A549 (cell line): ENCODE results near the gene GORASP2.

Experiments
- CBX8 ChIP-seq: fragments of 200-600 bp; sonication (generic); IDR thresholded peaks from 2 replicates; pipeline ENCODE4 v1.6.1; 2016
- CHD2 ChIP-seq: fragments of 150-350 bp; IDR thresholded peaks from 2 replicates; pipeline ENCODE4 v1.6.1; 2014; ENCODE audit warnings: low read length; ENCODE audit not compliant: partially characterized antibody
- CTCF ChIP-seq: fragments of >200 bp; sonication (Bioruptor Twin); formaldehyde crosslinking; IDR thresholded peaks from 3 replicates; pipeline ENCODE4 v1.5.1; 2016
- FOSB ChIP-seq: fragments of 250-450 bp; sonication (Bioruptor Pico); IDR thresholded peaks from 2 replicates; pipeline ENCODE4 v1.5.0; 2020; ENCODE audit warnings: mild to moderate bottlenecking, moderate library complexity
- FOSL2 ChIP-seq, 2 experiments: fragments of 450-650 bp in 1 of 2; fragments of >200 bp in 1 of 2; sonication (Bioruptor Twin) in 1 of 2; formaldehyde crosslinking; IDR thresholded peaks; 2 replicates each; pipeline versions ENCODE4 v1.5.0 to v1.6.1; 2016 to 2020; ENCODE audit warnings: mild to moderate bottlenecking in 1 of 2, moderate library complexity in 1 of 2
- JUN ChIP-seq, 2 experiments: fragments of >200 bp; sonication (Bioruptor Twin); formaldehyde crosslinking; IDR thresholded peaks; 2 replicates in 1 of 2; 3 replicates in 1 of 2; pipeline ENCODE4 v1.6.1; 2016 to 2017
- MAX ChIP-seq: IDR thresholded peaks from 2 replicates; pipeline ENCODE4 v1.6.1; 2012
- POLR2A ChIP-seq: IDR thresholded peaks from 2 replicates; pipeline ENCODE4 v1.6.1; 2012; ENCODE audit warnings: mild to moderate bottlenecking, low read length
- RCOR1 ChIP-seq: fragments of 150-350 bp; IDR thresholded peaks from 2 replicates; pipeline ENCODE4 v1.6.1; 2014; ENCODE audit warnings: antibody characterized with exemption, low read length, low read depth
- REST ChIP-seq: fragments of 200-600 bp; sonication (generic); IDR thresholded peaks from 2 replicates; pipeline ENCODE4 v1.6.1; 2016; ENCODE audit warnings: antibody characterized with exemption, mild to moderate bottlenecking, moderate library complexity
- RFX5 ChIP-seq: fragments of 450-650 bp; IDR thresholded peaks from 2 replicates; pipeline ENCODE4 v1.7.1; 2014; ENCODE audit warnings: antibody characterized with exemption, mild to moderate bottlenecking, moderate library complexity
- RNF2 ChIP-seq: fragments of 200-600 bp; sonication (generic); IDR thresholded peaks from 2 replicates; pipeline ENCODE4 v1.6.1; 2016; ENCODE audit warnings: low read depth, mild to moderate bottlenecking, antibody characterized with exemption, moderate library complexity, borderline replicate concordance
- ZC3H11A ChIP-seq: fragments of 450-650 bp; IDR thresholded peaks from 2 replicates; pipeline ENCODE4 v1.6.1; 2014; ENCODE audit warnings: antibody characterized with exemption, mild to moderate bottlenecking
- ZNF302 ChIP-seq: fragments of 250-450 bp; sonication (Bioruptor Pico); IDR thresholded peaks from 2 replicates; pipeline ENCODE4 v1.9.0; 2021; ENCODE audit warnings: inconsistent platforms, mild to moderate bottlenecking, moderate library complexity

GRCh38 chr2:170923799-170924198 is 5.3 kb upstream of the GORASP2 start:
- TF ChIP-seq CTCF (no peak), POLR2A (no peak), FOSB (CRISPR knock-in tag) (no peak), CHD2 (no peak), JUN (IDR thresholded peaks at IDR 0.05) (no peak), CBX8 (no peak), MAX (no peak), ZNF302 (CRISPR knock-in tag) (no peak), FOSL2 (IDR thresholded peaks at IDR 0.05) (no peak), FOSL2 (CRISPR knock-in tag; IDR thresholded peaks at IDR 0.05) (no peak), REST (no peak), RNF2 (no peak), RCOR1 (no peak), ZC3H11A (no peak), RFX5 (no peak)
